Activated T-cell treated with anti-CD3 and anti-CD28 coated beads, Interleukin-2, amount 50 U/mL, for 1 hour (primary cell): Measurements from ENCODE around the gene KMO.

Experiments used
- DNase-seq: peaks from one replicate; pipeline ENCODE4 v3.0.0-alpha.2; 2020

KMO gene

DNA sequence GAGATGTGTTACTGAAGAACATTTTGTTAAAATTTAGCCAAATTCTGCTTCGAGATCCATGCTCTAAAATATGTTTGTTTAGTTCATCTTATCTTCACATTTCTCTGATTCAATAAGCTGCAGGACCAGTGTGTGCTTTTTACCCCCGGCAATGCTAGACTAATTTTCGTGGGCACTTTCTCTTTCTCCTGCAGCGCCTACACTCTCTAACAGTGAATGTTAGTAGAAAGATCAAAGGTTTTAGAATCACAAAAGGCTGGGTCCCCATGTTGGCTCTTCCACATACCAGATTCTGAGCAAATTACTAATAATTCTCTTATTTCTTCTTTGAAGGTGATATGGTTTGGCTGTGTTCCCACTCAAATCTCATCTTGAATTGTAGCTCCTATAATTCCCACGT is 99.5 kb downstream of the KMO start:
- DNase-seq = no peak

- no peak for DNase-seq
Observed at GRCh38 chr1:241632987-241633386, 100.8 kb downstream of the KMO start.

- DNase-seq = no peak
Observed at GRCh38 chr1:241635556-241636152, 103.5 kb downstream of the KMO start.

- no peak for DNase-seq
Observed at GRCh38 chr1:241636291-241636690, 104.1 kb downstream of the KMO start.

GRCh38 chr1:241637046-241637590 is 104.9 kb downstream of the KMO start:
- no peak for DNase-seq

- DNase-seq = no peak
Observed at GRCh38 chr1:241637604-241638003, 105.4 kb downstream of the KMO start.

- no peak for DNase-seq
Observed at GRCh38 chr1:241638099-241638682, 106.0 kb downstream of the KMO start.

- no peak for DNase-seq
Observed at GRCh38 chr1:241638909-241639622, 106.9 kb downstream of the KMO start.

DNA sequence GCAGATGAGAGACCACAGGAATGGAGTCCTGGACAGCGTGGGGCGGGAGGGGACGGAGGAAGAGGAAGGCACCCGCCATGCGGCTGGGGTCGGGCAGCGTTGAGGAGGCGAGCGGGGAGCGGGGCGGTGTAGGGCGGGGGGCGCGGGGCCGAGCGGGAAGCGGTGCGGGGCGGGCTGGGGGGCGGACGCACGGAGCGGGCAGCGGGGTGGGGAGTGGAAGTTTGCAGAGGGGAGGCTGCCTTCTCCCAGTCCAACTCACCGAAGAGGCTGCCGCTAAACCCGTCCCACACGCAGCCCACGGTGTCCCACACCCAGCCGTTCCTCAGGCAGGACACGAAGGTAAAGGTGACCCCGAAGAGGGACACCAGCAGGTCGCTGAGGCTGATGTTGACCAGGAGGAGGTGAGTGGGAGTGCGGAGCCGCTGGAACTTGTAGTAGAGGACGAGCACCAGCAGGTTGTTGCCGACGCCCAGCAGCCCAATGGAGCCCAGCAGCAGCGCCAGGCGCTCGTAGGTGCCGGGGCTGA is 107.5 kb downstream of the KMO start:
- no peak for DNase-seq

DNA sequence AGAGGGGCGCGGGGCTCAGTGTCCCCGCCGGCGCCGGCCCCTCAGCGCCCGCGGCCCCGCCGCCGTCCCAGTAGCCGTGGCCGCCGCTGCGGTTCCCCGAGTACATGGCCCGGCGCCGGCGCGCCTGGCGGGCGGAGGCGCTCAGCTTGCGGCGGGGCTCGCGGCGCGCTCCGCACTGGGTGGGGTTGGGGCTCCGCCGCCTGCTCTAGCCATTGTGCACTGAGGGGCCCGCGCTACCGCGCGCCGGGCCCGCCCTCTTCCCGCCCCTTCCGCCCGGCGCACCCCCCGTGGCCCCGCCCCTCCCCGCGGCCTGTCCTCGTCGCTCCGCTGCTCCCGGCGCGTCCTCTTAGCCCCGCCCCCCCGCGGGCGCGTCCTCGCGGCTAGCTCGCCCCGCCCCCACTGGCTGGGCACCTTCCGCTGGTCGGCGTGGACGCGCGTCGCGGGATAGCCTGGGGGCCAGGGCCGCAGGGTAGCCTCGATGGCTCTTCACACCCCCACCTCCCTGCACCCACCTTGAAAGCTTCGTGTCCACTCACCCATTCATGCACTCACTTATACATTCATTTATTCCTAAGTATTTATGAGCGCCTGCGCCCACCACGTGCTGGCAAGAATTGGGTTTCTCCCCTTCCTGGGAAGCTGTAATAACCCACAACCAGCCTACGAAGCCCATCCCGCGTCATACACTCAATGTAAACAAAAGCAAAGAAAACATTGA is 108.1 kb downstream of the KMO start, which contains the start of the genes CHML and OPN3:
Gene CHML (minus strand): TSS at position 221 of the 718 bp plus-strand sequence. CDS start 4,603 bp downstream, outside the sequence.
Gene OPN3 (minus strand): TSS at position 221 of the 718 bp plus-strand sequence. CDS start 115 bp downstream, at position 106.
- peak; percentile 90 for DNase-seq

- no peak for DNase-seq
Observed at GRCh38 chr1:241640867-241641622, 108.9 kb downstream of the KMO start.

- DNase-seq = no peak
Observed at GRCh38 chr1:241641773-241642592, 109.8 kb downstream of the KMO start.

DNA sequence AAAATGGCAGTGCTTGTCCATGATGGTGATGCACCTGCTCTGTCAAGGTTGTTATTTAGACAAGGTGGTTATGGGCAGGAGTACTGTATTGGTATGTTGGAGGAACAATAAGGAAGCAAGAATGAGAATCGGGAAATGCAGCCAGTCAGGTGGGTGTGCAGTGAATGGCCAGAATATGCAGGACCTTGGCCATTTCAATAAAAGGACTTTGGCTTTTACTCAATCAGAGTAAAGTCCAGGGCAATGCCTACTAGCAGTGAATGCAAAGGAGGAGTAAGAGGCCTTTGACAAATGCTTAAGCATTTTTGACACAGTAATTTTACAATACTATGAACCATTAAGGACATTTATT is 110.4 kb downstream of the KMO start:
- DNase-seq = no peak

DNA sequence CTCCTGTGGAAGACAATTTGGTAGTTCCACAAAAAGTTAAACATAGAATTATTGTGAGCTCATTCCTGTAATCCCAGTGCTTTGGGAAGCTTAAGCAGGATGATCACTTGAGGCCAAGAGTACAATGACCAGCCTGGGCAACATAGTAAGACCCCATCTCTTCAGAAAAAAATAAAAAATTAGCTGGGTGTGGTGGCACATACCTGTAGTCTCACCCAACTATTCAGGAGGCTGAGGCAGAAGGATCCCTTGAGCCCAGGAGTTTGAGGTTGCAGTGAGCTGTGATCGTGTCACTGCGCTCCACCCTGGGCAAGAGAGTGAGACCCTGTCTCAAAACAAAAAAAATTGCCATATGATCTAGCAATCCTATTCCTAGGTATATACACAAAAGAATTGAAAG is 112.1 kb downstream of the KMO start:
- DNase-seq = no peak

- no peak for DNase-seq
Observed at GRCh38 chr1:241645199-241645598, 113.0 kb downstream of the KMO start.
